HG02763 (cell line): ENCODE data around the gene ZNF385B.

Experiments
- ATAC-seq: cut with Tn5 transposase; IDR thresholded peaks from one replicate; pipeline ENCODE4 v1.9.1; 2021; ENCODE audit warnings: mild to moderate bottlenecking, moderate library complexity; ENCODE audit not compliant: unreplicated experiment

Gene ZNF385B

GRCh38 chr2:179559108-179559806, 302.2 kb downstream of the ZNF385B start:
- no peak for ATAC-seq

GRCh38 chr2:179558010-179558934, 303.1 kb downstream of the ZNF385B start:
- no peak for ATAC-seq

- ATAC-seq: no peak
These were observed 305.0 kb downstream of the ZNF385B start for GRCh38 chr2:179556425-179556824.

DNA sequence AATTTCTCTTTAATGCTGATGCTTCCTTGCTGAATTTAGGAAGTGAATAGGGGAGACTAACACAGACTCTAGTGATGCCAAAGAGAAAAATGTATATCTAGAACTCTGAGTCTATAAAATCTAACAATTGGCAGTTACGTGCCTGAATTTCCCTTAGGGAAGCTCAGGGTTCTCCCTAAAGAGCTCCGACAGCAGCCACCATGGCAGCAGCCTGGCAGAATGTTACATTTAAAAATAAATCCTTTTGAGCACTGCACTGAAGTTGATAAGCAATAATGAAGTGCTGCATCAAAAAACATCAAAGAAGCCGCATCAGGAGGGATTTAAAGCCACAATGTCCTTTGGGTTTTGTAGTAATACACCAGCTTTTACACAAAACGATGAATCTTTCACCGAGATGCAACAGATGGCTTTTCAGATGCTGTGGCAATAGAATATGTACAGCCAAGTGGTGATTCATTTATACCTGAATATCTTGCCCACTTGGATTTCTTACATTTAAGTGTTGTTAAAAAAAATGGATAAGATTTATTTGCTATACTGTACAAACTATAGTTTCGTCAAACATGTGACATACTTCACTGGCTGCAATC, 305.6 kb downstream of the ZNF385B start:
- ATAC-seq: no peak

- ATAC-seq: no peak
These were observed 306.6 kb downstream of the ZNF385B start for GRCh38 chr2:179554639-179555386.

GRCh38 chr2:179553382-179553781, 308.0 kb downstream of the ZNF385B start:
- no peak for ATAC-seq

- no peak for ATAC-seq
These were observed 309.8 kb downstream of the ZNF385B start for GRCh38 chr2:179551539-179552045.

DNA sequence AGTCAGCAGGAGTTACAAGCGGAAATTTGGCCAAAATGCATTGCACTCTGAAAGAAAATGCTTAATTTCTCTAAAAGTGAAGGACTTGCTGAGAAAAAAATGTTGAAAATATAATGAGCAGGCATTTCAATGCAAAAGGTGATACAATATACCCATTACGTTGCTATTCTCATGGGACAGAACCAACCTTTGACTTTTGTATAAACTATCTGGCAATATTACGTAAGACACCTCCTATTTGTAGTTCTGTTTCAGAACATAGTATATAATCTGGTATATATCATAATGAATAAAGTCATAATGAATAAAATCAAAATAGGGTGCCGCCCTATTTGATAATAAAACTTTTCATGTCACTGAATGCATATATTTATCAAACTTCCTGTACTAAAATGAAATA, 310.6 kb downstream of the ZNF385B start:
- no peak for ATAC-seq

GRCh38 chr2:179550214-179550613, 311.2 kb downstream of the ZNF385B start:
- no peak for ATAC-seq

- no peak for ATAC-seq
These were observed 314.8 kb downstream of the ZNF385B start for GRCh38 chr2:179546656-179547055.

DNA sequence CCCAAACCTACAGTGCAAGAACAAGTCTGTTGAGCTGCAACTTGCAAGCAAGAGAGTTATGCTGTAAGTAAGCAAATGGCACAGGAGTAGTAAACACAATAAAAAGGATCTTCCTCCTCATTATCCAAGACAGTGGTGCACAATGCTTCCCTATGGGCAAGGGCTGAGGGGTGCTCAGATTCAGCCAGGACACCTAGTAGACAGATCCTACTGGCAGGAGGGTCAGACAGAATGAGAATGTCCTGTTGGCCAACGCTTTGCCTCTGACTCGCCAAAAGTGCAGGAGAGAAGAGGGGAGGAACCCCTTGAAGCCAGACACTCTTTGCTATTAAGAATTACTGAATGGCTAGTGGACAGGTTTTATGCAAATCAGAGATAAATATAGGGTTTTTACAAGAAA, 316.4 kb downstream of the ZNF385B start:
- no peak for ATAC-seq

DNA sequence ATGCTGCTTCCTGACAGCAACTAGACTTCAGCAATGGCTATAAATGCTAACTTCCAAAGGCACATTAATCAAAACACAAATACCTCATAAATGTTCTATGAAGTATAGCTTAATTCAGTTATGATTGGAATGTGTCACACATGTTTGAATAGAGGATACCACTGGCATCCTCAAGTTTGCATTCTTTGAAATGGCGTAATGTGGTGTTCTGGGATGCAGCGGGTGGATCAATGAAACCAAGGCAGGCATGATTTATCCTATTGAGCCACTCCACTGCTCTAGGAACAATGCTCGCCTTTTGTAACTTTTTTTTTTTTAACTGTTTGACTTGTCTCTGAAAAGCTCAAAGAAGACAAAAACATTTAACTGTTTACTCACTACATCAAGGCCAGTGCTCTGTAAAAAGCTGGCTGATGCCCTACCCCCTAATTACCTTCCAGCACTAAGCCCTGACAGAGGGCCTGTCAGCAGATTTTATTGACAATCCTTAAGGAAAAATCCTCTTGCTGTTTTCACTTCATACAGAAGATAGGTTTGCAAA, 318.0 kb downstream of the ZNF385B start:
- ATAC-seq: no peak

GRCh38 chr2:179541586-179541985, 319.8 kb downstream of the ZNF385B start:
- no peak for ATAC-seq

- no peak for ATAC-seq
These were observed 322.3 kb downstream of the ZNF385B start for GRCh38 chr2:179539124-179539511.

- no peak for ATAC-seq
These were observed 322.8 kb downstream of the ZNF385B start for GRCh38 chr2:179538406-179539123.

GRCh38 chr2:179536185-179536584, 325.2 kb downstream of the ZNF385B start:
- no peak for ATAC-seq

GRCh38 chr2:179533875-179534274, 327.5 kb downstream of the ZNF385B start:
- ATAC-seq: no peak

GRCh38 chr2:179532863-179533278, 328.5 kb downstream of the ZNF385B start:
- no peak for ATAC-seq

GRCh38 chr2:179528576-179529069, 332.8 kb downstream of the ZNF385B start:
- no peak for ATAC-seq

- no peak for ATAC-seq
These were observed 336.1 kb downstream of the ZNF385B start for GRCh38 chr2:179525340-179525739.
